Panc1 (cell line): Measurements from ENCODE around the gene APLNR. TPM values are rescaled to one million over a fixed set of nuclear protein-coding genes. Genes with fewer than 3 reads are reported as not detected.

Experiments
- ATAC-seq: fragments of 200-7000 bp; cut with Tn5 transposase; 2 replicates; pipeline ENCODE4 v1.9.1; 2020; ENCODE audit warnings: mild to moderate bottlenecking, moderate library complexity
- BruUV-seq: library from RNA; stranded (reverse); fragments of 400-500 nt; replicated peaks from 2 replicates; lab custom pipeline; 2021; lab: Mats Ljungman, UMichigan
- CTCF ChIA-PET: fragments of 300-600 bp; sonication (Branson Sonifier 250); formaldehyde crosslinking; loops from one replicate; lab custom pipeline; 2022; ENCODE audit warnings: antibody characterized with exemption; lab: Charles Lee
- POLR2A ChIA-PET: fragments of 300-600 bp; sonication (Branson Sonifier 250); formaldehyde crosslinking; loops from one replicate; lab custom pipeline; 2022; ENCODE audit warnings: antibody characterized with exemption; lab: Charles Lee
- DNase-seq: peaks from one replicate; pipeline ENCODE4 v3.0.0-alpha.2; 2010; ENCODE audit warnings: low read depth, low spot score
- H3K27ac ChIP-seq: 2 replicates; pipeline ENCODE4 v1.5.1; 2011; ENCODE audit warnings: mild to moderate bottlenecking, low read length, inconsistent platforms
- H3K27me3 ChIP-seq: fragments of 200-500 bp; sonication (Bioruptor generic); 2 replicates; pipeline ENCODE4 v1.6.0; 2014; ENCODE audit warnings: low read length, inconsistent platforms; ENCODE audit not compliant: control insufficient read depth, insufficient read depth
- H3K36me3 ChIP-seq: fragments of 200-500 bp; sonication (Bioruptor generic); 2 replicates; pipeline ENCODE4 v1.5.1; 2014; ENCODE audit warnings: inconsistent platforms, mild to moderate bottlenecking, low read length, moderate library complexity; ENCODE audit not compliant: control insufficient read depth, insufficient read depth
- H3K4me1 ChIP-seq: 2 replicates; pipeline ENCODE4 v1.5.1; 2011; ENCODE audit warnings: inconsistent platforms, mild to moderate bottlenecking, low read length, moderate library complexity; ENCODE audit not compliant: control insufficient read depth, insufficient read depth
- H3K4me3 ChIP-seq, 2 experiments: 2 replicates each; pipeline ENCODE4 v1.5.1; 2011 to 2012; ENCODE audit warnings: low read depth in 2 of 2, low read length in 2 of 2, mild to moderate bottlenecking in 2 of 2, inconsistent platforms in 1 of 2, moderate library complexity in 1 of 2
- H3K9me3 ChIP-seq: fragments of 200-500 bp; sonication (Bioruptor generic); 2 replicates; pipeline ENCODE4 v1.5.1; 2014; ENCODE audit warnings: low read depth, mild to moderate bottlenecking, inconsistent platforms, low read length, moderate library complexity; ENCODE audit not compliant: control insufficient read depth, insufficient read depth
- POLR2AphosphoS5 ChIP-seq: IDR thresholded peaks from 2 replicates; pipeline ENCODE4 v1.6.1; 2012; ENCODE audit warnings: mild to moderate bottlenecking, low read depth, low read length, moderate library complexity
- REST ChIP-seq, 2 experiments: IDR thresholded peaks; 2 replicates each; pipeline ENCODE4 v1.6.1; 2011 to 2012; ENCODE audit warnings: low read depth in 2 of 2, control low read depth in 1 of 2, low read length in 1 of 2, mild to moderate bottlenecking in 1 of 2, moderate library complexity in 1 of 2; ENCODE audit not compliant: insufficient read depth in 1 of 2
- SIN3A ChIP-seq: IDR thresholded peaks from 2 replicates; pipeline ENCODE4 v1.6.1; 2012; ENCODE audit warnings: low read depth, mild to moderate bottlenecking, low read length, moderate library complexity, borderline replicate concordance; ENCODE audit not compliant: insufficient read depth
- TCF7L2 ChIP-seq: IDR thresholded peaks from 2 replicates; pipeline ENCODE4 v1.6.1; 2011; ENCODE audit warnings: mild to moderate bottlenecking, low read depth, low read length, inconsistent platforms
- in situ Hi-C: cut with HindIII; loops from 2 replicates; pipeline ENCODE4 v1.10.0; 2016; ENCODE audit warnings: low sequenced_read_pairs, low pct_unique_long_range_greater_than_20kb
- intact Hi-C: fragments of 100-400 bp; cut with micrococcal nuclease; formaldehyde crosslinking; loops from one replicate; pipeline ENCODE4 v1.10.0; 2022; ENCODE audit not compliant: unreplicated experiment
- total RNA-seq: library from RNA; stranded (reverse); gene quantifications from one replicate; pipeline ENCODE4 v1.2.1, GENCODE V29; 2021; ENCODE audit not compliant: unreplicated experiment
- TF ChIP-seq, protein P1 (sequence below): fragments of 450-650 bp; IDR thresholded peaks from 2 replicates; pipeline ENCODE4 v1.5.1; 2017; ENCODE audit warnings: mild to moderate bottlenecking

The APLNR gene
- total RNA-seq, 1 experiment from 2014 or later, result not detected

GRCh38 chr11:57203882-57204480, 33.1 kb downstream of the APLNR start:
- H3K27ac ChIP-seq, result no peak overlapping the region
- no peaks in the 10 kb centered on the region for H3K9me3 ChIP-seq
- no peak for DNase-seq
- peaks cover 7% of the 10 kb centered on the region for H3K27me3 ChIP-seq
- no TSS peak for BruUV-seq
- in situ Hi-C loops, result no loop called here
- intact Hi-C loops, result no loop called here
- no peak for ATAC-seq
- CTCF ChIA-PET, result no interaction called here
- no peak overlapping the region for H3K4me3 ChIP-seq
- TF ChIP-seq, protein P1, sequence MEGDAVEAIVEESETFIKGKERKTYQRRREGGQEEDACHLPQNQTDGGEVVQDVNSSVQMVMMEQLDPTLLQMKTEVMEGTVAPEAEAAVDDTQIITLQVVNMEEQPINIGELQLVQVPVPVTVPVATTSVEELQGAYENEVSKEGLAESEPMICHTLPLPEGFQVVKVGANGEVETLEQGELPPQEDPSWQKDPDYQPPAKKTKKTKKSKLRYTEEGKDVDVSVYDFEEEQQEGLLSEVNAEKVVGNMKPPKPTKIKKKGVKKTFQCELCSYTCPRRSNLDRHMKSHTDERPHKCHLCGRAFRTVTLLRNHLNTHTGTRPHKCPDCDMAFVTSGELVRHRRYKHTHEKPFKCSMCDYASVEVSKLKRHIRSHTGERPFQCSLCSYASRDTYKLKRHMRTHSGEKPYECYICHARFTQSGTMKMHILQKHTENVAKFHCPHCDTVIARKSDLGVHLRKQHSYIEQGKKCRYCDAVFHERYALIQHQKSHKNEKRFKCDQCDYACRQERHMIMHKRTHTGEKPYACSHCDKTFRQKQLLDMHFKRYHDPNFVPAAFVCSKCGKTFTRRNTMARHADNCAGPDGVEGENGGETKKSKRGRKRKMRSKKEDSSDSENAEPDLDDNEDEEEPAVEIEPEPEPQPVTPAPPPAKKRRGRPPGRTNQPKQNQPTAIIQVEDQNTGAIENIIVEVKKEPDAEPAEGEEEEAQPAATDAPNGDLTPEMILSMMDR, result no peak
- no peak for TF ChIP-seq REST (IDR thresholded peaks at IDR 0.05; ENCODE audit: insufficient read depth in 1 of 2, low read depth in 2 of 2, low read length in 1 of 2)
- TF ChIP-seq POLR2AphosphoS5, result no peak
- TF ChIP-seq SIN3A, result no peak
- TF ChIP-seq TCF7L2, result no peak
- no peaks in the 10 kb centered on the region for H3K4me1 ChIP-seq
- H3K36me3 ChIP-seq, result no peaks in the 10 kb centered on the region
- POLR2A ChIA-PET, result no interaction called here

GRCh38 chr11:57203359-57203758, 33.7 kb downstream of the APLNR start:
- intact Hi-C loops, result no loop called here
- Histone ChIP-seq H3K27ac (no peak overlapping the region), H3K27me3 (peaks cover 6% of the 10 kb centered on the region), H3K36me3 (no peaks in the 10 kb centered on the region), H3K9me3 (no peaks in the 10 kb centered on the region), H3K4me3 (no peak overlapping the region), H3K4me1 (no peaks in the 10 kb centered on the region)
- no peak for DNase-seq
- ChIA-PET POLR2A (no interaction called here), CTCF (no interaction called here)
- BruUV-seq, result no TSS peak
- in situ Hi-C loops, result no loop called here
- ATAC-seq, result no peak
- TF ChIP-seq TCF7L2 (no peak), SIN3A (no peak), REST (IDR thresholded peaks at IDR 0.05; ENCODE audit: insufficient read depth in 1 of 2, low read depth in 2 of 2, low read length in 1 of 2) (no peak), POLR2AphosphoS5 (no peak)
- TF ChIP-seq, protein P1, result no peak
